ENCODE results near the gene PIAS4.
"Not testable (repeated sequence)": the region's sequence is repeated elsewhere in the genome, so short reads cannot be mapped to it uniquely, and the experiment has no call there.

PIAS4 gene

DNA sequence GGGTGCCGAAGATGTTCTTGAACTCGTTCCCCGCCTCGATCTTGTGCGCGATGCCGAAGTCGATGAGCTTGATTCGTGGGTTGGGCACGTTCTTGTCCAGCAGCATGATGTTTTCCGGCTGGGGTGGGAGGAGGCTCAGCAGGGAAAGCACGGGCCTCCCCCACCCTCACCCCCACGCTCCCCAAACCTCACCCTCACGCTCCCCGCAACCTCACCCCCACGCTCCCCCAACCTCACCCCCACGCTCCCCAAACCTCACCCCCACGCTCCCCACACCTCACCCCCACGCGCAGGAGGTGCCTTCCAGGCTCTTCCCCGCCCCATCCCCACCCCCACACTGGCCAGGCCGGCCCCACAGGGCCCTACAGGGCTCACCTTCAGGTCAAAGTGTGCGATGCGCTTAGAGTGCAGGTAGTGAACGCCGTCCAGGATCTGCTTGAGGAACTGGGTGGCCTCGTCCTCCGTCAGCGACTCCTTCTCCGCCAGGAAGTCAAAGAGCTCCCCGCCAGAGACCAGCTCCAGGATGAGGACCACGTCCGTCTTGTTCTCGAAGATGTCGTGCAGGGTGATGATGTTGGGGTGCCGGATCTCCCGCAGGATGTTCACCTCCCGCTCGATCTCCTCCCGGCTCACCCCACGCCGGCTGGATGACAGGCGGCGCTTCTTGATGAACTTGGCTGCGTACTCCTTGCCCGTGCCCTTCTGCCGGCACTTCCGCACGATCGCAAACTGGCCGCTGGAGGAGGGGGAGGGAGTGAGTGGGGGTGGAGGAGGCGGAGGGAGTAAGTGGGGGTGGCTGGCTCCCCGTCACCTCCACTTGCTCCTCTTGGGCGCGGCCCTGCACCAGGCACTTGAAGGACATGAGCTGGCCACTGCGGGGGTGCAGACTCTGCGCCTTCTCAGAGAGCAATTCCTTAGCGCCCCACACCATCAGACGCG lies 43.0 kb upstream of the PIAS4 start:
- TF ChIP-seq, protein P1, sequence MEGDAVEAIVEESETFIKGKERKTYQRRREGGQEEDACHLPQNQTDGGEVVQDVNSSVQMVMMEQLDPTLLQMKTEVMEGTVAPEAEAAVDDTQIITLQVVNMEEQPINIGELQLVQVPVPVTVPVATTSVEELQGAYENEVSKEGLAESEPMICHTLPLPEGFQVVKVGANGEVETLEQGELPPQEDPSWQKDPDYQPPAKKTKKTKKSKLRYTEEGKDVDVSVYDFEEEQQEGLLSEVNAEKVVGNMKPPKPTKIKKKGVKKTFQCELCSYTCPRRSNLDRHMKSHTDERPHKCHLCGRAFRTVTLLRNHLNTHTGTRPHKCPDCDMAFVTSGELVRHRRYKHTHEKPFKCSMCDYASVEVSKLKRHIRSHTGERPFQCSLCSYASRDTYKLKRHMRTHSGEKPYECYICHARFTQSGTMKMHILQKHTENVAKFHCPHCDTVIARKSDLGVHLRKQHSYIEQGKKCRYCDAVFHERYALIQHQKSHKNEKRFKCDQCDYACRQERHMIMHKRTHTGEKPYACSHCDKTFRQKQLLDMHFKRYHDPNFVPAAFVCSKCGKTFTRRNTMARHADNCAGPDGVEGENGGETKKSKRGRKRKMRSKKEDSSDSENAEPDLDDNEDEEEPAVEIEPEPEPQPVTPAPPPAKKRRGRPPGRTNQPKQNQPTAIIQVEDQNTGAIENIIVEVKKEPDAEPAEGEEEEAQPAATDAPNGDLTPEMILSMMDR (IDR thresholded peaks at IDR 0.05; ENCODE audit: control insufficient read depth, extremely low read depth, insufficient read depth), result no peak
- H3K4me3 ChIP-seq (ENCODE audit: low read depth, low read length), result no peak overlapping the region
- no peak for DNase-seq (ENCODE audit: low read depth)

DNA sequence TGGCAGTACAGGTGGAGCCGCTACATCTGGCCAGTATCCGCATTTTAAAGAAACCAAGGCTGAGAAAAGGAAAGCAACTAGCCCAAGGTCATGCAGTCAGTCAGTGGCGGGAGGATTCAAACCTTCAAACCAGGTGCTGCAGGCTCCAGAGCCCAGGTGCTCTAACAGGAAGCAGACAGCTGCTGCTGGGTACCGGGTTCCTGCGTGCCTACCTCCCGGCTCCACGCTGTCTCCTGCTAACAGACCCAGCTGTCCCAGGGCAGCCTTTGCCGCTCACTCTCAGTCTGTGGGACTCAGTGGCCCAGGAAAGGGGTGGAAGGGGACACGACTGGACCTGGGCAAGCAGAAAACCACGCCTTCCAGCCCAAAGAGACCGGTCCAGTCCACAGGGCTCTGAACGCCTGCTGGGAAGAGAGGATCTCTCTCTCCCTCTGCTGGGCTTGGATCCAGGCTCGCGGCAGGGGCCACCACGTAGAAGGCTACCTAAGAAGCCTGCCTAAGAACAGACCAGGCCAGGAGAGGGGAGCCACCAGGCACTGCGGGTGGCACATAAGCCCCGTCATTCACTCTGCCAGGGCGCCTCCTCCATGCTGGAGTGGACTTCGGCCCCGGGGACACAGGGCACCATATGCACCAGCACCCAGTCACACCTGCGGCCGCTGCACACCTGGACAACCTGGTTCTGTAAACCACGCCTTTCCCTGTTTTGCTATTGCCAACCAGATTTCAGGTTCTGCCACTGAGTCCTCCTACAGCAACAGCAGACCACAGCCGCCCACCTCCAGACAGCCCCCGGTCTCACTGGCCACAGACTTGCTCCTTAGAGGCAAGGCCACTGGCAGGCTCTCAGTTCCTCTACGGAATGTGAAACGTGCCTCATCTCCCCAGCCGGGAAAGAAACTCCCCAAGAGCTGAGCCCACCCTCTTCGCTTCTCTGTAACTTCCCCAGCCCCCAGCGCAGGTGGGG lies 41.2 kb upstream of the PIAS4 start:
- TF ChIP-seq, protein P1 (IDR thresholded peaks at IDR 0.05; ENCODE audit: control insufficient read depth, extremely low read depth, insufficient read depth), result 0 out of 2 replicates have a peak, but pooled peaks have one; percentile 1
- no peak for DNase-seq (ENCODE audit: low read depth)
- H3K4me3 ChIP-seq (ENCODE audit: low read depth, low read length), result no peak overlapping the region

DNA sequence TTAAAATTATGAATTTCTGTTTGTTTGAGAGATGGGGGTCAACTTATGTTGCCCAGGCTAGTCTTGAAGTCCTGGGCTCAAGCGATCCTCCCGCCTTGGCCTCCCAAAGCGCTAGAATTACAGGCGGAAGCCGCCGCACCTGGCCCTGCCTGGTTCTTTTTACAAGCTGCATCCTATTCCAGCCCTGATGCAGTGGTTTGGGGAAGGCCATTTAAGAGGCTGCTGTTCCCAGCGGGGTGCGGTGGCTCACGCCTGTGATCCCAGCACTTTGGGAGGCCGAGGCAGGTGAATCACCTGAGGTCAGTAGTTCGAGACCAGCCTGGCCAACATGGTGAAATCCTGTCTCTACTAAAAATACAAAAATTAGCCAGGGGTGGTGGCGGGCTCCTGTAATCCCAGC lies 39.6 kb upstream of the PIAS4 start:
- not testable (repeated sequence) for DNase-seq (ENCODE audit: low read depth); H3K4me3 ChIP-seq (ENCODE audit: low read depth, low read length)

DNA sequence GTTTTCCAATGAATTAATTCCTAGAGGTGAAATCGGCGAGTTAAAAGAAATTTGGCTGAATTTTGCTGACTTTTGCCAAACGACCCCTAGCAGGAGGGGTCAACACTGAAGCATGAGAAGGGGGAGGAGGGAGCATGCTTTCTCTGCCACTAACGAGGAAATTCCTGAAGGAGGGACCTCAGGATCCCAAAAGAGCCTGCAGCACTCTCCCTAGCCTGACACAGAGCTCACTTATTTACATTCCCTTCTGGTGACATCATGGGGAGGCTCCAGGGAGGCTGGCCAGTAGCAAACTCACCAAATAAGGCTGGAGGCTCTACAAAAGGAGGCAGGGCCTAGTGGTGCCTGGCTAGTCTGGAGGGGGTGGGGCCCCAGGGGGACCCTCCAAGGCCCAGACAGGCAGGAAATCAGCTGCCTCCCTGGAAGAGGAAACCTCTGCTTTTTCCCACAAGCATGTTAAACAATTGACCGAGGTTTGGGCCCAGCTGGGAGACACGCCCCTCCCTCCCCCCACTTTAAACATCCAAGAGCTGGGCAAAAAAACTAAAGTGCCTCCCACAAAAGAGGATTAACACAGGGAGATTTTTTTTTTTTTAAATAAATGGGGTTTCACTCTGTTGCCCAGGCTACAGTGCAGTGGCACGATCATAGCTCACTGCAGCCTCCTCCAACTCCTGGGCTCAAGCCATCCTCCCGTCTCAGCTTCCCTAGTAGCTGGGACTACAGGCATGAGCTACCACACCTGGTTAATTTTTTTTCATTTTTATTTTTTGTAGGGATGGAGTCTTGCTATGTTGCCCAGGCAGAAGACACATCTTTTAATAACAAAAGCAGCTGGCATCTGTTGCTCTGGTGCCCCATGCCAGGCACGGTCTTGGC lies 38.7 kb upstream of the PIAS4 start:
- TF ChIP-seq, protein P1 (IDR thresholded peaks at IDR 0.05; ENCODE audit: control insufficient read depth, extremely low read depth, insufficient read depth), result no peak
- H3K4me3 ChIP-seq (ENCODE audit: low read depth, low read length), result peak overlapping the region; percentile 91
- DNase-seq (ENCODE audit: low read depth), result peak; percentile 98

DNA sequence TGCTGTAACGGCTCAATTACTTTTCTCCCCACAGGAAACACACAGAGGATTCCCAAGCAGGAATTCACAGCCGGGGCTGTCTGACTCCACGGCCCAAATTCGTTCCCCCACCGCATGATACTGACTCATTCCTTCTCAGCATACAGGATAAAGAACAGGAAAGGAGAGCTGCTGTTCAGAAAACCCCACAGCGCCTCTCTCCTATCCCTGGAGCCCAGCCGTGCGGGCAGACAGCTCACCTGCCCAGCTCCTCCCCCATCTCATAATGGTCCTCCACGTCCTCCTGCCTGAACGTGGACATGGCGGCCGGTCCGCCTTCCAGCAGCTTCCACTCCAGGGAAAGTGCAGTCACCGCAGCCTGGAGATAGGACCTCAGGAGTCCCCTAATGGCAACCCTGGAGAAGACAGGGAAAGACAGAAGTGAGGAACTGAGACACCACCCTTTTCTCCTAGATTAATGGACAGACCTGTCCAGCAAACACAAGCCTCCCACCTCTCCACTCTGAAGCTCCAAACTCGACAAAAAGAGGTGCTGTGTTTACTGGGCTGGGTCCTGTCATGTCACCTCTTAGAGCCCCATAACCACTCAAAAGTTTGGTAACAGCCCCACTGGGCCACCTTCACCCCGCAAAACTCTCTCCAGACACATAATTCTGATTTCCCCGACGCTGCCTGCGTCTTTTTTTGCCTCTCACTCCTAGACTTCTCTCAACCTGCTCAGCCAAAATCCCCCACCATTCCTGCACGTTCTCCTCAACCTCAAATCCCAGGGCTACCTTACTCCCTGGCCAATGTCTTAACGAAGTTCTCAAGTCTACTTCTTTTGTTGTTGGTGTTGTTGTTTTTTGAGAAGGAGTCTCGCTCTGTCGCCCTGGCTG lies 37.9 kb upstream of the PIAS4 start:
- peak overlapping the region; percentile 91 for H3K4me3 ChIP-seq (ENCODE audit: low read depth, low read length)
- TF ChIP-seq, protein P1 (IDR thresholded peaks at IDR 0.05; ENCODE audit: control insufficient read depth, extremely low read depth, insufficient read depth), result 0 out of 2 replicates have a peak, but pooled peaks have one; percentile 9
- DNase-seq (ENCODE audit: low read depth), result no peak

DNA sequence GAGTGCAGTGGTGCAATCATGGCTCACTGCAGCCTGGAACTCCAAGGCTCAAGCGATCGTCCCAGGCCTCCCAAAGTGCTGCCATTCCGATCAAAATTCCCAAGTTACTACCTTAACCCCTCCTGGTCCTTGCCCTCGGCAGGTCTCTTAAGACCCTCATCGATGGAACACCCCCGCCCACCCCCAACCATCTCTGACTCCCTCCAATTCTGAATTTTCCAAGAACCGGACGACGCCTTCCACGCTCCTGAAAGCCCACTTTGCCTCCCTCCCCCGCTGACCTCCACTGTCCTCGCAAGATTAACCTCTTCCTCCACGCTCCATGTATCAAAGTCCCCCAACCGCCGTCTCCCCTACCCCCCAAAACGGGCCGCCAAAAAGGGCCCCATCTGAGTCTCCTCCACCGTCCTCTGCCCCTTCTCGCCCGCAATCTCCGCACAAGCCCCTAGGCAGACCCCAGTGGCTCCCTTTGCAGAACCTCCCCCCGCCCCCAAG lies 37.2 kb upstream of the PIAS4 start:
- DNase-seq (ENCODE audit: low read depth), result no peak
- H3K4me3 ChIP-seq (ENCODE audit: low read depth, low read length), result peak overlapping the region; percentile 91
- TF ChIP-seq, protein P1 (IDR thresholded peaks at IDR 0.05; ENCODE audit: control insufficient read depth, extremely low read depth, insufficient read depth), result no peak
